ENCODE data around the gene SLX4IP.

SLX4IP gene

DNA sequence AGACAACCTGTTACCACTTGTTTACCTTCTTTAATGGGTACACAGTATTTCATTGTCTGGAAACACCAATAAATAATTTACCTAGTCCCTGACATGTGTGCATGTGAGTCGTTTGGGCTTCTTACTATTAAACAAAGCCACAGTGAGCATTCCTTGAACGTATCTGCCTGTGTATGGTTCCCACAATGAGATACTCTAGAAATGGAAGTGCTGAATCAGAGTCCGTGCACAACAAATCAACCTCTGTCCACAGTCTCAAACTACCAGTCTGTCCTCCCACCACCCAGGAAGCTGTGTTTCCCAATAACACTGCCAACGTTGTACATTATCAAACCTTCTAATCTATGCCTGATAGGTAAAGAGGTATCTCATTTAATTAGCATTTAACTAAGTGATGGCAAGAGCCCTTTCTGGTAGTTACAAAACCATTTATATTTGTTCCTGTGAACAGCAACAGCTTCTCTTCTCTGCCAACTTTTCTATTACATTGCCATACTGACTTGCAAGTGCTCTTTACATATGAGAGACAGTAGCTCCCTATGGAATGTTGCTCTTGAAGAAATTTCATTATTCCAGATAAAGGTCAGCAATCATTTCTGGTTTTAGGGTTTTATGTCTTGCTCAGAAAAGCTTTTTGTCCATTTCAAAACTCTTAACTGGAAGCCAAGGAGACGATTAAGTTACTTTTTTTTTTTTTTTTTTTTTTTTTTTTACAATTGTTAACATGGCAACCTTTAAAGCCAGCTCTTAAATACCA lies 223.9 kb downstream of the SLX4IP start:
- DNase-seq (ENCODE audit: low read depth in 2 of 2, low spot score in 1 of 2): no peak

DNA sequence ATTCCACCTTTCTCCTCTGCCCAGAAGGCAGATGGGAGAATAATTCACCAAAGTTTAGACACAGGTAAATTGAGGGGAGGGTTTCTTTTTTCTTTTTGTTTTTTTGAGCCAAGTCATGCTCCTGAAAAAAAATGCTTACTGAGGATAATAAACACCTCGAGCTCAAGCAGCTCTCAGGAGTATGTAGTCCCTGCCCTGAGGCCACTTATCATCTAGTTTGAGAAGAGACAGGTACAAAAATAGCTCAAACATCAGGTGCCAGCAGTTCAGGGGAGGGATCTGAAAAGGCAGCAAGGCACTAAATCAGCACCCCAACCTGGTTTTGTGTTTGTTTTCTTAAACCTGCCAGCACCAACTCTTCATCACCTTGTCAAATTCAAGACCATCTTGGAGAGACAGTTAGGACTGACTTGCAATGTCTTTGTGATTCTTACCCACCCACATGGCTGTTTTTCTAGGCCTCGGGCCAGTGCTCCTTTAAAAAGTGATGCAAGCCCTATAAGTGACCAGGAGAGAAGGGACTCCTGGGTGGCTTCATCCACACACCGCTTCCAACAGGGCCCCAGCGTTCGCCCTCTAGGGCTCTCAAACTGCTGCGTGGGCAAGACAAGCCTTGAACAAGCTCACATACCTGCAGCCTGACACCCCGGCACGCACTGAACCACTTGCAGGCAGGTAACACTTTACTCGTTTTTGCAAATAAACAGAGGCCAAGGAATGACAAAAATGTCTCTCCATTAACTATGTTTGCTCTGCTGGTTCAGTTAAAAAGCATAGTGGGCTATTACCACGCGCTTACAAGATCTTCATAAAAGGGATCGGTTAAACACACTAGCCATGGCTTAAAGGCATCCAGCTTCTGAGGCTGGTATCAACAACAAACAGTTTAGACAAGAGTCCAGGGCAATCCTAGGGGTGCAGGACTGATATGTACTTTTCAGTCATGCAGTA lies 224.8 kb downstream of the SLX4IP start:
- no peak for DNase-seq (ENCODE audit: low read depth in 2 of 2, low spot score in 1 of 2)

DNA sequence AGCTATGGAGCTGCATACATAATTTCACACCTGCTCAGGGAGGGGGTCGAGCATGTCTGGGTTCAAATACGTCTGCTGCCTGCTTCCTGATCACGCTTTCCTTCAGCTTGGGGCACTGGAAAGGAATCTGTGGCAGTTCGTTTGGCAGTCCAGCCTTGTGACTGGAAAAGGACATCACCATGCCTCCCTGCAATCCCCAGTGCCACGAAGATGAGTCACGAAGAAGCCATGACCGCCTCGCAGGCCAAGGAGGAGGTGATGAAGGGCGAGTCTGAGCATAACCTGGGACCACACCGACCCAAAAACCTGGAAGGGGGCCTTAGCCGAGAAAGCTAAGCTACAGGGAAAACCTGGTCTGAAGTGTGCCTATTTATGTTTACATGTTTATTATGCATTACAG lies 225.6 kb downstream of the SLX4IP start:
- no peak for DNase-seq (ENCODE audit: low read depth in 2 of 2, low spot score in 1 of 2)

DNA sequence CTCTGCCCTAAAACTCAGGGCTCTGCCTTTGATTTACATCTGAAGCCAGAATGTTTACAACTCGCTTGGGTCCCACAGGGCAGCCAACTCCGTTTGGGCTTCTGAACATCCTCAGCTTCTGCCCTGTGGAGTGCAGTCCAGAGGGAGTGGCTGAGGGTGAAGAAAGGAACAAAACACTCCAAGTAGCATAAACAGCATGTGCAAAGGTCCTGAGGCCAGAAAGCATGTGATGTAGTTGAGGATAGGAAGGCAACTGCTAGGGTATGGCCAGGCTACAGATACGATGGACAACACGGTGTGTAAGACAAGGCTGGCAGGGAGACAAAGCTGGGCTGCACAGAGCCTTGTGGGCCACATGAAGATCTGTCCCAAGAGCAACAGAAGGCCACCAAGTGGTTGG lies 226.2 kb downstream of the SLX4IP start:
- DNase-seq (ENCODE audit: low read depth in 2 of 2, low spot score in 1 of 2): no peak

DNA sequence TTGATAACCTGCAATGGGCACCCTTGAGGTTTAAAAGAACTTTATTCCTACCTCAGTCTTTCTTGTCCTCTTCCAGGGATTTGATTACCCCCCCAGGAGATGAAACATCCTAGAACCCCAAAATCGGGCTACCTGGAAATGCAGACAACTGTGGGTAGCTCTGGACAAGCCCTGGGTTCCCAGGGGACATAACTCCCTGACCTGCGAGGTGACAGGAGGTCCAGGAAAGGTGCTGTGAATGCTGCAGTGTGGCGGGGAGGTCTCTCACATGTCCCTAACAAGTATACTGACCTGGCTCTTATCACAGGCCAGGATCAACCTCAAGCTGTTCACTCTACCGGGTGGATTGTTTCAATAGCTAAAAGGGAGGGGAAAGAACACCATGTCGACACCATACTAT lies 227.0 kb downstream of the SLX4IP start:
- no peak for DNase-seq (ENCODE audit: low read depth in 2 of 2, low spot score in 1 of 2)

DNA sequence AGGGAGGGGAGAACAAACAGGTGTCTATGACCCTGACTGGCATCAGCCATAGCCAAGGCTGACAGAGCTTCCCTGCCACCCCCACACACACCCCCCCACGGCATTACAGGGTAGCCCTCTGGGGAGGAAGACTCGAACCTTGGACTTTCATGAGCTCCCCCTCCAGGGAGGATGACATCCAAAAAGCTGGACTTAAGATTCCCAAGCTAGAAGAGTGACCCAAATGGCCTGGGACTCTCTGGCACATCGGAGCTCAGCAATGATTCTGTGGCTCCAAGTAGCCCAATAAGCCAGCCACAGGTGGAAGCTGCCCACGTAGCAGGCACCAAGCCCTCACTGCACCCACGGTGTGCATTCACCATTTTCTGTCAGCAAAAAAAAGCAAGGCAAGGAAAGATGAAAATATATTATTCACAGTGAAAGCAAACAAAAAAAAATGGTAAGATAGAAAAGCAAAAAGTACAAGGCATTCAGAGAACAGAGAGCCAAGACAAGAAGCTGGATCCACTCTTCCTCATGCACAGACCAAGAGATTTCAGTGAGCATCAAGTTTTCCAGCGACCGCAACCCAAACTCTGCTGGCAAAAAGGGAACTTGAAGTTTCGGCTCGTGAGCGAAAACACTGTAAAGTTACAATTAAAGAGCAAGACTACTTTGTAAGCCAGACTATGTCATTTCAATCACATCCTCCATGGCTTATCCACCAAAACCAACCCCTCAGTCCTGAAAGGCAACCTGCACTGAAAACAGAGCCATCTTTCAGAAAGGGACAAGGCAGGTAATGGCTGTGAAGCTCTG lies 227.8 kb downstream of the SLX4IP start:
- no peak for DNase-seq (ENCODE audit: low read depth in 2 of 2, low spot score in 1 of 2)

DNA sequence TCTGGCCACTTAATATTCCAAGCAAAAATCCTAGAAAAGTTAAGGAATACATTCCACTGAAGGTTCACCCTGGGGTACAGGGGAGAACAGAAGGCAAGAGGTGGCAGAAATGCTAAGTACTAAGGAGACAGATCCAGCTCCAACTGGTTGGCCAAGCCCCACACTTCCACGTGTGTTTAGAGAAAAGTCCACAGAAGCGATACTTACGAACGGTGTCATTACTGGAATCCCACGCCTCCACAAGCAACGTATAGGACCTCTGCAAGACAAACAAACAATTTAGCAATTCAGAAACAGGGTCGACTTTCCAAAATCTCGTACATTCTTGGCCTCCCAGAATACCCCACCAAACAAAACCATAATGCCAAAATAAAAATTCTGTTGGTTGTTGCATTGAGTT lies 228.7 kb downstream of the SLX4IP start:
- DNase-seq (ENCODE audit: low read depth in 2 of 2, low spot score in 1 of 2): no peak

DNA sequence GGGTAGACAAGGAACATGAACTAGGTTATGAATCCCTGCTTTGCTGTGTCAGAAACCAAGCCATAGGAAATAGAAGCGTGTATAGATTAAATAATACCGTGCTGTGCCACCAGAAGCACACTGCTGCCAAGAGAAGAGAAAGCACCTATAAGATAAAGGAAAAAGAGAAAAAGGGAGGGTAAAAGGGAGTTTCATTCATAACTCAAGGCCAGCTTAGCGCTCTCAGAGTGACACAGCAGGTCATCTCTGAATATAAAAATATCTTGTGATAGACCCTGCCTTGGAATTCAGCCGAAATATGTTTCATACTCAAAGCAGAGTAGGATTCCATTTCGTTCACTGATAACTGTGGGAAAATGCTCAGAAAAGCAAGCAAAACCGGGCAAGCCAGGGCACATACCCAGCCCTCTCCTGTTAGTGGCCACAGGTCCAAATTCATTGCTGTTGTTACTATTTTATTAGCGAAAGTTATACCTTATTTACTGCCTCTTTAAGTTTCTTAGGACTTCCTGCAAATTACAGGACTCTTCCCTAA lies 230.0 kb downstream of the SLX4IP start:
- DNase-seq (ENCODE audit: low read depth in 2 of 2, low spot score in 1 of 2): no peak

DNA sequence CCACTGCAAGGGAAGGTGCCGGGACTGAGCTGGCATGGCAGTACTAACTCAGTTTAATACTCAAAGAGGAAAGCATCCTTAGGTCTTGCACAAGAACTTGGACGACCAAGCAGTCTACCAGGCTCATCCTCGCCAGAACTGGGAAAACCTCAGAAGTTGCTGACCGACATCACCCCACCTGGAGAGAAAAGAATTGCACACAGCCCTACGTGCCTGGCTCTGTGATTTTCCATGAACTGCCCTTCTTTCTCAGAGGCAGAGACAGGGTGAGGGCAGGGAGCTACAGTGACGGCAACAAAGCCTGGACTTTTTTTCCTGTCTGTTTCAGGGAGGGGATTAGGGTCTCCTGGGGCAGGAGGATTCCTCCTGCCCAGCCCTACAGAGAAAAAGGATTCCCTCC lies 230.7 kb downstream of the SLX4IP start:
- DNase-seq (ENCODE audit: low read depth in 2 of 2, low spot score in 1 of 2): no peak

DNA sequence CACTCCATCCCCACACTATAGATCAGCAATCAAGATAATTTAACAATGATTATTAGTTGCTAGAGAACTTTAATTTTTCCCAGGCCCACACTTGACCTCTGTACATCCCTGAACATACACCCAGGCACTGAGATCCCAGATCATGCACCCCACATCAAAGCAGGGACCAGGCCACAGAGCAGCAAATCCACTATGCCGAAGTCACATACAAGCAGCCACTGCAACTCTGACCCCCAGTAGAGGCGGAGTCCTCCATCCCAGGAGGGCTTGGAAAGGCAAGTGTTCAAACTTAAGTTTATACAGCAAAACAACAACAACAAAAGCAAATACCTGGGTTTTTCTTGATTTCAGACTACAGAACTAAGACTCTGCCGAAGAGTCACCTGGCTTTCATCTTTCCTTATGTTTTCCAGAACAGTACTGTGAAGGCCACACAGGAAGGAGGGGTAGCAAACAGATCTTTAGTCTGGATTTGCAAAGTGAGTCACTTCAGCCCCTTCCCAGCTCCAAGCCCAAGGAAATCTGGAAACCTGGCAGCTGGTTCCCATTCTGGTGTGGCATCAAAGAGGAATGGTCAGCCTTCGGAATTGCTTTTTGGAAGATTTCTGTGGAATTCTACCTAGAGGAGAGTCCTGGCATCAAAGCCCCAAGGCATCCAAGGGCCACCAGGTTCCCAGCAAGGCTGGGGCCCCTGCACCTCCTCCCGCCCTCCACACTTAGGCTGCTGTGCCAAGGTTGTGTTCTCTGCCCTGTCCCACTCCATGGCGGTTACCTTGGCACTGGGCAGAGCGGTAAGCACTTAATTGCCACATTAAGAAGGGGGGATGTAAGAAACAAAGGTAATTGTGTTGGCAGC lies 231.3 kb downstream of the SLX4IP start:
- DNase-seq (ENCODE audit: low read depth in 2 of 2, low spot score in 1 of 2): no peak

DNA sequence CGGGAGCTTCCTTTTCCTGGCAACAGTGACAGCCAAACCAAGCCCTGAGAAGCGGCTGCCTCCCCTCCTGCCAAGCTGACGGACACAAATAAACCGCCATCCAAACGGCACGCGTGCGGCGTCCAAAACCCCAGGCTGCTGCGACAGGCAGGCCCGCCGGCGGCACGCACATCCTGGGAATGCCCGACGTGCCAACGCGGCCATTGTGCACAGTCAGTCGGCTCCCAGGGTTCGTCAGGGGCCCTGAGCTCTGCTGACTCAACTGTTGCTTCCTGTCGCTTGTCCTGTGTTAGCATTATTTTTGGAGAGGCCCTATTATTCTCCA lies 231.9 kb downstream of the SLX4IP start:
- no peak for DNase-seq (ENCODE audit: low read depth in 2 of 2, low spot score in 1 of 2)

DNA sequence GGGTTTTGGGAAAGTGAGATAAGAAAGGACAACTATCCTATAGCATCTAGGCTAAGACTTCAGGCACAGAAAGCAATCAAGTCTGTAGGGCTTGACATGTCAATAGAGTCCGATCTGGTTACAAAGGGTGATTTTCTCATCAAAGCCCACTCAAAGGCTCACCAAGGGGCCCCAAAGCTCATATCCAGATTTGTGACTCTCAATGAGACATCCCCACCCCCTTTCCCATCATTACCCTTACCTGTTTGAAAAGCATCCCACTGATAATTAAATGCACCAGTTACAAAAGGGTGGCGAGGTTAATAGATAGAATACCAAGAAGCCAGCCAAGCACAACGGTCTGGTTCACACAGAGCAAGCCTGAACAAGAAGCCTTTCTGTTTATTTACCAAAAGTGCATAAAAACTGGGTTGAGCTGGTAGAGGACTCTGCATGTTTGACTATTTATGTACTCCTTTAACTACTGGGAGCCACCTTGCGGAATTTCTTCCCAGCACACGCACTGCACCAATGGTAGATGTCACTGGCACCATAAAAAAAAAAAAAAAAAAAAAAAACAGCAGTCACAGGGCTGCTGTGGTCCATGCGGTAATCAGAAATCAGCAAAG lies 232.6 kb downstream of the SLX4IP start:
- DNase-seq (ENCODE audit: low read depth in 2 of 2, low spot score in 1 of 2): no peak

DNA sequence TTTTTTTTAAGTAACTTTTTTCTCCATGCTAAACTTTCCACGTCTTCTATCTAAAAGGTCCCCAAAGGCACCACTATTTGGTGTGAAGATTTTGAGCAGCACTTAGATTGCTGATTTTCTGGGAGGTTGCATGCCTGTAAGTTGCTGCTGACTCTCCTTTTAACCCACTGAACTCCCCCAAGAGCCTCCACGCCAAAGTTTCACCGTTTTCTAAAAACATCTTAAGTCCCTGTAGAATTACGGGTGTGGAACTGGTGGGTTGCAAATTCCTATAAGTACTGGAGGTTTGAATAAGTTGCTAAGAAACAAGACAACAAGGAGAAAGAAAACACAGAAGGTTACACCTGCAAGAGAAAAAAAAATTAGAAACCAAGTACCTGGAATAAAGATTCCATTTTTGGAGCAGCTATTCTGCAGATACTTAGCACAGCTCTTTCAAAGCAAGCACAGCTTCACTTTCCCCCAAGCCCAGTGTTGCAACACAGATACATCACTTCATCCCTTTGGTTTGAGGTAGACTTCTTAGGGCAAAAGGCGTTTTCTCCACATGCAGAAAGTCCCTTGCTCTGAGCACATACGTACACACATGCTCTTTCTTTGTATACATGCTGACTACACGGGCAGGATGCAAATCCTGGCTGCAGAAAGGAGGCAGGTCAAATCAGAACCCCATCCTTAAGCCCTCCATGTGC lies 233.7 kb downstream of the SLX4IP start:
- DNase-seq (ENCODE audit: low read depth in 2 of 2, low spot score in 1 of 2): no peak

DNA sequence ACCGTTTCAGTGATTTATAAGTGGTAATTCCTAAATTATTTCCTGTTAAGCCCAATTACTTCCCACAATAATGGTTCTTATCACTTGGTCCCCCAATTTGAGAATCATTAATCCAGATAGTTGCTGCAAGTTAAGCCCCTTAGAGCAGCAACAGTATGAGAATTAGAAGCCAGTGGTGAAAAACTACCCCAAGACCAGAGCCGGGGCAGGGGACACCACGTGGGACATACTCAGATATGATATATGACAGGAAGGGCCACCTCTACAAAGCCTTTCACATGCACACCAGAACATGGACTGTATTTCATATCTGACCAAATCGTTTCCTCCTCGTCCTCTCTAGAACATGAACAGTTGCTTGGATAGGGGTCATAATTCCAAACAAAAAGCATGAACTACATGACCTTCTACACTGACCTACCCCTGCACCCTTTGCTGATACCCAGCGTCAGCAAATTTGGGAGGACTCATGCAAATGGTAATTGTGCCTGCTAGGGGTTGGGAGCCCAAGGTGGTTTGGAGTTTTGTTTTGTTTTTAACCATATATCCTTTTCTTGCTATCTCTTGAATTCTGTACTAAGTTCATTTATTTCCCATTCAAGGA lies 234.8 kb downstream of the SLX4IP start:
- no peak for DNase-seq (ENCODE audit: low read depth in 2 of 2, low spot score in 1 of 2)

DNA sequence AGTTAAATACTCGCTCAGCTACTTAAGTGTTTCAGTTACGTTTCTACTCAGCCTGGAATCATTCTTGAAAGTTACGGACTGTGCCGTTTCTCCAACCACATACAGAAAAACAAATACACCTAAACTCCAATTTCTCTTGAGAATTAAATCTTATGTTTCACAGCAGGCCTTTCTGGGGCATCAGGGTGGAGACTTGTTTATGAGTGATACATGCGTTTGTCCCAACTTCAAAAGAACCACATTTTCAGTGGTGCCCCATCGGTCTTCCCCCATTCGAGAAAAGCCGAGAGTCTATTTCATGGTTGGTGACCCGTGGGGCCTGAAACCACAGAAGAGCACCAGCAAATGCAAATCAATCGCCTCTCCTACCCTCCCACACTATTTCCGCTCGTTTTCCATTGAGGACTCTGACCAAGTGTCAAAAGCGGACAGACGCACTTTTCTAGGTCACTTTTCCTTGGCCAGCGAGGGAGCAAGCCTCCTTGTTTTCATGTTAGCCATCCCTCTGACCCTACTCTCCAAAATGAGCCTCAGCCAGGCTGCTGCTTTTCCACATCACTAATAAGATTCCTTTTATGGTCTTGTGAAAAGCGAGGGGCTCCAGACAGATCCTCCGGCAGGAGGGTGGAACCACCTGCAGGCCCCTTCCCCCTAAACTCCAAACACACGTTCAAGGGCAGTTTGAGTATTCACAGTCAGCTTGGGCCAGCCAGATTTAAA lies 235.6 kb downstream of the SLX4IP start:
- DNase-seq (ENCODE audit: low read depth in 2 of 2, low spot score in 1 of 2): no peak

DNA sequence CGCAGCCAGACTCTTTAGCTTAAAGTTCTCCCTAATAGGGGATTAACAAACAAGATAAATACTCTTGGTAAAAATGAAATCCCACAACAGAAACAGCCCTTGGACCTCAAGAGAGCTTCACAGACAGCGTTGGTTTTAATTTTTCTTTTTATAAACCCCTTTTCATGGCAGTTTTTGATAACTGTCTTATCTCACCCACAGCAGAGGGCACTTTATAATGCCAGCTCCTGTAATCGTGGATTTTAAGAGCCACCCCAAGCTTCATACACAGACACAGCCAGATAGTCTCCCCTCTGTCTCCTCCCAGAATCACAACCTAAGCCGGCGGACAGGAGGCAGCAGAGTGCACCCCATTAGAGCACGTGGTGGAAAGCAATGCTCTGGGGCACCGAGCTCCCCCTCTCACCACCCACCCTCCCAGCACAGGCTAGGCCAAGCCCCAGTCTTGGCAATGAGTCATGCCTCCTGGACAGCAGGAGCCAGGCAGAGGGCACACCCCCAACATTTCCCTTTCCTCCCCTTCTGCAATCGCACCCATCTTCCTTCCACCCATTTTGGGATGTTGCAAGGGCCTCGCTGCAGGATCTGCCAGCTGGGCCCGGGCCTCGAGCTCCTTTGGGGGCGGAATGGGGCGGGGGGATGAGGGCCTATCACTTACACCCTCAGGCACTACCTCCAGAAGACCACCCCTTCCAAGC lies 236.3 kb downstream of the SLX4IP start:
- no peak for DNase-seq (ENCODE audit: low read depth in 2 of 2, low spot score in 1 of 2)

DNA sequence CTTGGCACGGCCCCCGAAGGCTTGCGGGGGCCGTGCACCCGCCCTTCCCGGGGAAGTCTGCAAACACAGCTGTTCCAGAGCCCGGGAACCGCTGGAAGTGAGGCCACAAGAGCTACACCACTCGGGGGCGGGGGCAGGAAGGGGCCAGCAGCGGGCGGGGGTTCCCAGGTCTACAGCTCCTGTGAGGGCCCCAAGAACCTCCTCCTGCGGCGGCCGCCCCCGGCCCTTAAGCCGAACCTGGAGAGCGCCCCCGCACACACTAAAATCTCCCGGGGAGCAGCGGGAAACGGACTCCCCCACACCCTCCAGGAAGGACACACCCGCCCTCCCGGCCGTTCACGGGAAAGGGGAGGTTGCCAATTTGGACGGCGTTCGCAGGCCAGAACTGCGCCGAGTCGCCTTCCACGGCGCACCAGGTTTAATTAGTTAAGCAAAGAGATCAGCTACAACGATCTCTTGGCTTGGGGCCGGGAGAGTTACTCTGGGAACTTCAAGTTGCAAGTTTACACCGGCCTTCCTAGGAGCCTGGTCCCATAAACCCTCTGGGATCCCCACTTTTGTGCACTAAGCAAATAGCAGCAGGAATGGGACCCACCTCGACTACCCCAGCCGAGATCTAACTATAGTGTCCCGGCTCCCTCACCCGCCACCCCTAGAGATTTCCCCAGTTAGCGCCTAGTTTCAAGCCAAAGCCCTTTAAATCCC lies 237.0 kb downstream of the SLX4IP start:
- DNase-seq (ENCODE audit: low read depth in 2 of 2, low spot score in 1 of 2): no peak
